Bronchial epithelial cell (primary cell): ENCODE measurements around the gene USP35. TPM values are rescaled to one million over a fixed set of nuclear protein-coding genes. Genes with fewer than 3 reads are reported as not detected.
A peak's percentile ranks its signal among the peaks of the same experiment; 100 is the strongest.

Experiments used
- DNase-seq: peaks from one replicate; pipeline ENCODE4 v3.0.0-alpha.2; 2010; ENCODE audit warnings: low read depth
- FAIRE-seq: peaks from 2 replicates; lab custom pipeline; 2011; peaks lifted over from hg19 to GRCh38; lab: Jason Lieb, UNC
- H3K27me3 ChIP-seq: 2 replicates; pipeline ENCODE4 v1.5.1; 2011; ENCODE audit warnings: low read length; ENCODE audit not compliant: control insufficient read depth, insufficient read depth
- H3K36me3 ChIP-seq: 2 replicates; pipeline ENCODE4 v1.5.1; 2011; ENCODE audit warnings: low read length; ENCODE audit not compliant: control insufficient read depth, insufficient read depth
- H3K4me3 ChIP-seq: 2 replicates; pipeline ENCODE4 v1.5.1; 2011; ENCODE audit warnings: mild to moderate bottlenecking, low read depth, low read length, control low read depth
- total RNA-seq: library from RNA; depleted of rRNA; stranded (reverse); fragments of >200 nt; gene quantifications from 2 replicates; pipeline ENCODE4 v1.2.1, GENCODE V29; 2014
- TF ChIP-seq, protein P1 (sequence below): IDR thresholded peaks from 2 replicates; pipeline ENCODE4 v1.5.1; 2011; ENCODE audit warnings: mild to moderate bottlenecking, moderate library complexity, low read length, control low read depth, inconsistent platforms; ENCODE audit not compliant: insufficient read depth, severe bottlenecking

The USP35 gene
- total RNA-seq, 1 donor from 2014 or later, result 3.7 TPM

DNA sequence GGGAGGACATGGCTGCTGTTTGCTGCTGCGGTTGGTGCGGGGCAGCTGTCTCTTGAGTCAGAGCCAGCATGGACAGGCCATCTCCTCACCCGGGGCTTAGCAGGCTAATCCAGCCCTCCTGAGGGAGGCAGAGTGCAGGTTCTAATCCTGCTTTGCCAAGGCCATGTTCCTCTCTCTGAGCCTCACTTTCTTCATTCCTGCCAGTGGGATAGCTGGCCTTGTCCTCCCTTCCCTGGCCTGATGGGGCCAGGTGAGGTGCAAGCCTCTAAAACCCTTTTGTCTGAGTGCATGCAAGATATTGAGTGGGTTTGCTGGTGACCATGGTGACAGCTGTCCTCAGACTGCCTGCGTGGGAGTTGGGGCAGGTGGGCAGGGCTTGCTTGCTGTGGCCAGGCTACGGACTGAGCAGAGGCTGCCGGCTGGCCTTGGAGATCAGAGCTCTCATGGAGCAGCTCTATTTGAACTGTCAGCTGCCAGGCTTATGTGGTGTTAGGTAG, 3.6 kb downstream of the USP35 start:
- H3K27me3 ChIP-seq, result no peaks in the 10 kb centered on the region
- H3K36me3 ChIP-seq, result peaks cover under 1% of the 10 kb centered on the region
- no peak overlapping the region for H3K4me3 ChIP-seq
- DNase-seq (no peak), FAIRE-seq (no peak)
- TF ChIP-seq, protein P1, sequence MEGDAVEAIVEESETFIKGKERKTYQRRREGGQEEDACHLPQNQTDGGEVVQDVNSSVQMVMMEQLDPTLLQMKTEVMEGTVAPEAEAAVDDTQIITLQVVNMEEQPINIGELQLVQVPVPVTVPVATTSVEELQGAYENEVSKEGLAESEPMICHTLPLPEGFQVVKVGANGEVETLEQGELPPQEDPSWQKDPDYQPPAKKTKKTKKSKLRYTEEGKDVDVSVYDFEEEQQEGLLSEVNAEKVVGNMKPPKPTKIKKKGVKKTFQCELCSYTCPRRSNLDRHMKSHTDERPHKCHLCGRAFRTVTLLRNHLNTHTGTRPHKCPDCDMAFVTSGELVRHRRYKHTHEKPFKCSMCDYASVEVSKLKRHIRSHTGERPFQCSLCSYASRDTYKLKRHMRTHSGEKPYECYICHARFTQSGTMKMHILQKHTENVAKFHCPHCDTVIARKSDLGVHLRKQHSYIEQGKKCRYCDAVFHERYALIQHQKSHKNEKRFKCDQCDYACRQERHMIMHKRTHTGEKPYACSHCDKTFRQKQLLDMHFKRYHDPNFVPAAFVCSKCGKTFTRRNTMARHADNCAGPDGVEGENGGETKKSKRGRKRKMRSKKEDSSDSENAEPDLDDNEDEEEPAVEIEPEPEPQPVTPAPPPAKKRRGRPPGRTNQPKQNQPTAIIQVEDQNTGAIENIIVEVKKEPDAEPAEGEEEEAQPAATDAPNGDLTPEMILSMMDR, result no peak

DNA sequence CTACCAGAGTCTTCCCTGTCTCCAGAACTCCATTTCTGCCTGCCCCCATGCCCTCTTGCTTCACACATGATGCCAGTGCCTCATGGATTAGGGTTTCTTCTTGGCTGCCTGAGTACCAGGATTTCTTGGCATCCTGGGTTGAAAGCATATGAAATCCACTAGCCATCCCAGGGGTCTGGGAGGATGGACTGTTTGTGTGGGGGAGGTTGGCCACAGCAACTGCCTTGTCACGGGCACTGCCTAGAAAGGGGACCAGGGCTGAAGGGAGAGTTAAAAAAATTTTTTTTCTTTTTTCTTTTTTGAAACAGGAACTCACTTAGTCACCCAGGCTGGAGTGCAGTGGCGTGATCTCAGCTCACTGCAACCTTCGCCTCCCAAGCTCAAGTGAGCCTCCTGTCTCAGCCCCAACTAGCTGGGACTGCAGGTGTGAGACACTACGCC, 4.2 kb downstream of the USP35 start:
- H3K4me3 ChIP-seq, result no peak overlapping the region
- TF ChIP-seq, protein P1, result no peak
- peaks cover 6% of the 10 kb centered on the region for H3K36me3 ChIP-seq
- no peak for FAIRE-seq
- H3K27me3 ChIP-seq, result no peaks in the 10 kb centered on the region
- no peak for DNase-seq

DNA sequence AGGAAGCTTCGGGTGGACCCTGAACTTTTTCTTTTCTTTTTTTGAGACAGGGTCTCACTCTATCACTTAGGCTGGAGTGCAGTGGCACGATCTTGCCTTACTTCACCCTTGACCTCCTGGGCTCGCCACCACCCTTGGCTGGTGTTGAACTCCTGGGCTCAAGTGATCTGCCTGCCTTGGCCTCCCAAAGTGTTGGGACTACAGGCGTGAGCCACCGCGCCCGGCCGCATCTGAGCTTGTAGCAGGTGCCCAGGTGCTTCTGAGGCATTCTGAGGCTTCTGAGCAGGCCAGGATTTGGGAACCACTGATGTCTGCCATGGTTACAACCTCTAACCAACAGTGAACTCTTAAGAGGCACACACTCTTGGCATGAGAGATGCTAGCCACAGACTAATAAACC, 5.1 kb downstream of the USP35 start:
- no peak for FAIRE-seq
- DNase-seq, result no peak
- TF ChIP-seq, protein P1, result no peak
- Histone ChIP-seq H3K36me3 (peaks cover 6% of the 10 kb centered on the region), H3K27me3 (no peaks in the 10 kb centered on the region), H3K4me3 (no peak overlapping the region)

DNA sequence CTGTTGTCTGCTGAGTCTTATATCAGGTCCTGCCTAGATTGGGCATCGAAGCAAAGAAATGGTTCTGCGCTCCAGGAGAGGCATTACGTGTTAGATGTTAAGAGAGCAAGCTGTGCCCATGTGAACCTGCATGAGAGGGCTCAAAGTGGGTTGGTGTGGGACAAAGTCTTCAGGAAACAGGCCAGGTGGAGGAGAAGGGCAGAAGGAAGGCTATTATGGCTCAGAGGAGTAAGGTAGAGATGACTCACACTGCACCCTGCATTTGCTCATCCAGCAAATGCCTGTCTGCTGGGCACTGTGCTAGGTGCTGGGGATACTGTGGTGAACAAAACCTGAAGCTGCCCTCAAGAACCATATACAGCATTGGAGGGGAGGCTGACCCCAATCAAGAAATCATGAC, 5.8 kb downstream of the USP35 start:
- Histone ChIP-seq H3K27me3 (no peaks in the 10 kb centered on the region), H3K4me3 (no peak overlapping the region), H3K36me3 (peaks cover 6% of the 10 kb centered on the region)
- TF ChIP-seq, protein P1, result no peak
- FAIRE-seq, result no peak
- peak; percentile 59 for DNase-seq

DNA sequence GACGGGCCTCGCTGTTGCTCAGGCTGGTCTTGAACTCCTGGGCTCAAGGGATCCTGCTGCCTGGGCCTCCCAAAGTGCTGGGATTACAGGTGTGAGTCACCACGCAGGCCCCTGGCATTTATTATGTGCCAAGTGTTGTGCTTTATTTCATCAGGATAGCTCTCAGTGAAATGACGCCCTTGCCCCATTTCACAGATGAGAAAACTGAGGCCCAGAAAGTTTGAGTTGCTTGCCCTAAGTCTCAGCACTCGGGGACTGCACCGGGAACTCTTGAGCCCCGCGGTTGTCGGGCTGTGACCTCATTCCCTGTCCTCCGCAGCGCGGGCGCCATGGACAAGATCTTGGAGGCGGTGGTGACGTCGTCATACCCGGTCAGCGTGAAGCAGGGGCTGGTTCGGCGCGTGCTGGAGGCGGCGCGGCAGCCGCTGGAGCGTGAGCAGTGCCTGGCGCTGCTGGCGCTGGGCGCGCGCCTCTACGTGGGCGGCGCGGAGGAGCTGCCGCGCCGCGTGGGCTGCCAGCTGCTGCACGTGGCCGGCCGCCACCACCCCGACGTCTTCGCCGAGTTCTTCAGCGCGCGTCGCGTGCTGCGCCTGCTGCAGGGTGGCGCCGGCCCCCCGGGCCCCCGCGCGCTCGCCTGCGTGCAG, 7.3 kb downstream of the USP35 start:
- no peak for DNase-seq
- no peak overlapping the region for H3K4me3 ChIP-seq

More for the DNA sequence above, 7.3 kb downstream of the USP35 start:
- Histone ChIP-seq H3K36me3 (peaks cover 14% of the 10 kb centered on the region), H3K27me3 (no peaks in the 10 kb centered on the region)
- FAIRE-seq, result no peak
- TF ChIP-seq, protein P1, result no peak
